HG03097 (cell line): ENCODE results near the gene MATN4.

Experiments used
- ATAC-seq: cut with Tn5 transposase; IDR thresholded peaks from one replicate; pipeline ENCODE4 v1.9.1; 2021; ENCODE audit not compliant: unreplicated experiment, low FRiP score

The MATN4 gene

DNA sequence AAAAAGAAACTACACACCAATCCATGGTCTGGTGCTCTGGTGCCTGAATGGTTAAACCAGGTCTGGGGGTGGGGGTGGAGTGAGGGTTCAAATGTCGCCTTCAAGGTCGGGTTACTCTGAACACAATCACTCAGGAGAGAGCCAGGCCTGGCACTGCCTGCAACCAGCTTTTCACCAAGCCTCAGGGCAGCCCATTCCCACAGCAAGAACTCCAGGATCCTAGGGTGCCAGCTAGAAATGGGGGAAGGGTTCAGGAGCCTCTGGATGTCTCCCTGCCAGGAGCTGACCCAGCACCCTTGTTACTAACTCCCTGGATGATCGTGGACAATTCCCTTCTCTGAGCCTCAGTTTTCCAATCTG lies 33.5 kb upstream of the MATN4 start:
- no peak for ATAC-seq

DNA sequence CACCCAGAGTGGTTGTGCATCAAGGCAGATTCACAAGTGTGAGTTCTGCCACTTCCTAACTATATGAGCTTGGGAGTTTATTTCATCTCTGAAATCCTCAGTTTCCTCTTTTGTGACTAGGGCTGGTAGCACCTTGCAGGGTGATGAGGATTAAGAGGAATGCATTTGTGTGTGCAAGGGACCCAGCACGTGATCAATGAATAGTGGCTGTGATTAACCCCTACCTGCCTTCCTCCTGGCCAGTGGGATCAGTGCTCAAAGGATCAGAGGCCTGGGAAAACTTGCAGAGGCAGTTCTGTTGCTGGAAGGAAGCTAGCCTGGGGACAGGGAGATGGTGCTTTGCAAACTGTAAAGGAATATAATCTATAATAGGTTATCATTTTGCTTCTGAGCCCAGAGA lies 32.9 kb upstream of the MATN4 start:
- ATAC-seq: no peak

- ATAC-seq: no peak
Measured at GRCh38 chr20:45340236-45340847, 32.2 kb upstream of the MATN4 start.

- no peak for ATAC-seq
Measured at GRCh38 chr20:45339799-45340198, 31.7 kb upstream of the MATN4 start.

GRCh38 chr20:45339084-45339483 lies 31.0 kb upstream of the MATN4 start:
- no peak for ATAC-seq

- ATAC-seq: no peak
Measured at GRCh38 chr20:45338121-45339030, 30.3 kb upstream of the MATN4 start.

GRCh38 chr20:45337367-45338120 lies 29.4 kb upstream of the MATN4 start:
- no peak for ATAC-seq

DNA sequence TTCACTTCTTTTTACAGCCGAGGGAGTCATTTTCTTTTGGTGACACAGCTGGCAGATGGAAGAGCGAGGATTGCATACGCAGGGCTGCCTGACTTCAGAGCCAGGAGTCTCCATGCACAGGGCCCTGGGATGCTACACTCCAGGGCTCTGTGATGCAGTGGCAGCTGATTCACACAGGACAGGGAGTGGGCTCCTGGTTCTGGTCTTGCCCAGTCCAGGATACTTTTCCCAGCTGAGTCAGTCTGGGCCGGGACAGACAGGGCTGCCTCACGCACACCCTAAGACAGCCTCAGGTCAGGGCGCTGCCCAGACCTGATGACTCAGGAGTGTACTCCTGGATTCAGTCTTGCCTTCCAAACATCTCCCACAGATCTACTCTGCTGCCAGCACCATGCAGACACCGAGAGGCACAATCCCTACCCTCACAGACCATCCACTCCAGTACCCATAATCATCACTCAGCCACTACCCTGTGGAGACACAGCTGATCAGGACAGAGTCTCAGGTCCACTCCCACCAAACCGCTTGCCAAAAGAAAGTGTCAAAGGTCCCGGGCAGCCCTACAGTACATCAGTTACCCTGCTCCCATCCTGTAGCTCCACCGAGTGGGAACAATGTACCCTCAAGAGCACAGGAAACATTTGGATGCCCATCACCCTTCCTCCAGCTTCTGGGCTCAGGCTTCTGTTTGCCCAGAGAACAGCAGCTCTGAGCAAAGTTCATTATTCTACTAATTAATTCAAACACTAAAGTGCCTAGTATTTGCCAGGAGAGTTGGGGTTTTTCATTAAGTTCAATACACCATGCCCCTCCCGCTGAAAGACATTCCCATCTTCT lies 28.6 kb upstream of the MATN4 start:
- no peak for ATAC-seq

DNA sequence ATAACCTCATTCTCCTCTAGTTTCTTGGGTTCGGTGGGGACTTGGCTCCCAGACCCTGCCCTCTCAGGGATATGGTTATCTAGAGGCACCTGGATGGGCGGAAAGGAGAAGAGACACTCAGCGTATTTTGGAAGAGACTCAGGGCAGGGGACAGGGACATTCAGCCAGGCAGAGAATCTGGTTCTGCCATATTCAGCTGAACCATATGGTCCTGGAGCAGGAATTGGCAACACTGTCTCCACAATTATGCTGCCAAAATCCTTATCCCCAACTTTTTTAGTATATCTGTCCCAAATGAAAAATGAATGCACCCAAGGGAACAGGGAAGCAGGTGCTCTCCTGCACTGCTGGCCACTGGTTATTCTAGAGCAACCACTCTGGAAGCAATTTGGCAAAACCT lies 22.4 kb upstream of the MATN4 start:
- ATAC-seq: no peak

GRCh38 chr20:45329497-45330319 lies 21.6 kb upstream of the MATN4 start:
- no peak for ATAC-seq

GRCh38 chr20:45328451-45328850 lies 20.4 kb upstream of the MATN4 start:
- no peak for ATAC-seq

DNA sequence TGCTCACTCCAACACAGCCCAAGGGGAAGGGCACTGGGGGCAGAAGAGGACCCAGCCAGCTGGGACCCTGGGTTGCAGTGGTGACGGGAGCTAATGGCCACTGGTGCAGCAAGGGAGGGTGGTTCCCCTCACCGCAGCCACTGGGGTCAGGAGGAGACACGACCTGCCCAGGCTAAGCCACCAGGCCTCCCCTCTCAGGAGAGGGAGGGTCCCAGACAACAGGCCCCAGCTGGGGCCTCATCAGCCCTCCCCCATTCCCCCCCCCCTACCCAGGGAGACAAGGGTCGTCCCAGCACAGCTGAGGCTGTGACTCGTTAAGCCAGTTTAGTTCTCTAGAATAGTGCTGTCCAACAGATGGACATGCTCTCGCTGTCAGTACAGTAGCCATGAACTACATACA lies 17.3 kb upstream of the MATN4 start:
- no peak for ATAC-seq

DNA sequence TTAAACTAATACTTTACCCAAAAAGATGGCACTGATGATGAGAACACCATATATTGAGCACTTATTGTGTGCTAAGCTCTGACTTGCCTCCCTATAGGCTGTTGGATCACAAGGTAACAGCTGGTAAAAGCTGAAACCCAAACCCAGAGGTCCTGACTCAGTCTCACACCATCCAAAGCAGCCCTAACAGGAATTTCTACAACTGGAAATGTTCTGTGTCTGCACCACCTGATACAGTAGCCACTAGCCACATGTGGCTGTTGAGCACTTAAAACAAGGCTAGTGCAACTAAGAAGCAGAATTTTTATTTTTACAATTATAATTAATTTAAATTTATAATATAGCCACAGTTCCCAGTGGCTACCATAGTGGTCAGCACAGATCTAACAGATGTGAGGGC lies 15.6 kb upstream of the MATN4 start:
- ATAC-seq: no peak

DNA sequence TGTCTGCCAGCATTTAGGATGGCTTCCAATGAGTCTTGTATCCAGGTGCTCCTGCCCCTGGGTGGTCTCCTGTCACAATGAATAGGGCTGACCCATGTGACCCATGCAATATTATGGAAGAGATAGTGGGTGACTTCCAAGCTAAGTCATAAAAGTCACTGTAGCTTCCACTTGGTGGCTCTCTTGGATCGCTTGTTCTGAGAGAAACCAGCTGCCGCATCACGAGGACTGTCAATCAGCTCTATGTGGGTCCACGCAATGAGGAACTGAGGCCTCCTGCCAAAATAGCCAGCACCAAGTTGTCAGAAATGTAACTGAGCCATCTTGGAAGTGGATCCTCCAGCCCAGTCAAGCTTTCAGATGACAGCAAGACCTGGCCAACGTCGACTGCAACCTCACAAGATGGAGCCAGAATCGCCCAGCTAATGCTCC lies 14.9 kb upstream of the MATN4 start:
- ATAC-seq: no peak

GRCh38 chr20:45320948-45321595 lies 13.0 kb upstream of the MATN4 start:
- no peak for ATAC-seq

DNA sequence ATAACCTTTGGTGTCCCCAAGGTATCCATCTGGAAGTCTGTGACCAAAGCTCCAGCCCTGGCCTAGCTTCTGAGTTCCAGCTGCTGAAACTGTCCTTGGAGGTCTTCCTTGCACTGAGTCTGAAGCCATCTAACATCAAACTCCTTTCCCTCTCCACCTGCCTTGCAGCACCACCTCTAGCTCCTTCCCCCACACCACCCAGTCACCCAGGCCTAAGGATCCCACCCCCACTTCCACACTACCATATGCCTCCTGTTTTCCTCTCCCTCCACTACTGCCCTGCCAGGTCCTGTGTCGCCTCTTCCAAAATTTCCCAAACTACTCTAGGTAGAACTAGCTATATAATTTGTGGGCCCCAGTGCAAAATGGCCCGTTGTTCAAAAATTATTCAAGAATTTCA lies 10.8 kb upstream of the MATN4 start:
- no peak for ATAC-seq

- ATAC-seq: no peak
Measured at GRCh38 chr20:45318386-45318939, 10.4 kb upstream of the MATN4 start.

DNA sequence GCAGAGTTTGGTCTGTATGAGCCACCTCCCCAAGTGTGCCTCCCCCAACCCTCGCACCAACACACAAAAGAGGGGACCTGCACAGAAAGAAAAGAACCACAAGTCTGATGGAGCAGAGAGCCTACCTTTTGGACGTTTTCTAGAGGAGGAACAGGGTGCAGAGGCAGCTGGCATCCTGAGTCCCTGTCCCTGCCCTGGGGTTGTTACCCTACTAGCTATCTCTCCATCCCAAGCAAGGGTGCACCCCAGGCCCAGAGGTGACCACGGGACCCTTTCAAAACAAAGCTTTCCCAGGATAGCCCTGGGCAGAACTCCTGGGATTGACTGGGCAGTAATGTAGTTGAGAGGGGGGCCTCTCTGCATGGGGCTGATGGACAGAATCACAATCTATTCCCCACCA lies 9.7 kb upstream of the MATN4 start:
- ATAC-seq: no peak
